Erythroblast (primary cell): ENCODE results near the gene CUX1.
"Not testable (repeated sequence)": the region's sequence is repeated elsewhere in the genome, so short reads cannot be mapped to it uniquely, and the experiment has no call there.

Experiments used
- DNase-seq, 2 experiments: peaks; one replicate each; lab custom pipeline; 2025; lab: John Stamatoyannopoulos, UW
- GATA1 ChIP-seq: IDR thresholded peaks from 2 replicates; pipeline ENCODE4 v1.6.1; 2011; ENCODE audit warnings: low read depth, mild to moderate bottlenecking, control low read depth, low read length, moderate library complexity
- POLR2A ChIP-seq: IDR thresholded peaks from 2 replicates; pipeline ENCODE4 v1.6.1; 2011; ENCODE audit warnings: mild to moderate bottlenecking, low read length

The CUX1 gene

DNA sequence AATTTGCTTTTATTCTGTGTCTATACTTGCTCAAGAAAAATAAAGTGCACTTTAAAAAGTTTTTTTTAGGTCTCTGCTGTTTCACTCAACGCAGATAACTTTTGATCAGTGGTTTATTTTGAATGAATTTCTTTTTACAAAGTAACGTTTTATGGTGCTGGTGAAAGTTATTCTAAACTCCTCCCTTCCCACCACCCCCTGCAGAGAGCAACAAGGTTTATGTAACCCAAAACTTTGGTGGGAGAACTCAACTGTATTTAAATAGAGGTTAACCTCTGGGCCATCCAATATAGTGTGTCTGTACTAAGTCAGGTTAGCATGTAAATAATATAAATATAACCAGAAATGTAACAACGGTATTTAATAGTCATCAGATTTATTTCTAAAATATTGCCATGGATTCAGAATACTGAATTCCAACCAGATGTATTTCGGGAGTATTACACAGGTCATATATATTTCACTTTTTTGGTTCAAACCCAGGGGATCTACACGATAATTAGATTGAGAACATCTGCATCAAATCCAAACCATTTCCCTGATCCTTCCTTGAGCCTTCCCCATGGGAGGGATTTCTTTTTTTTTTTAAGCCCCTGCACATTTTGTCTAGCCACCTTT is 3.9 kb upstream of the CUX1 start:
- no peak for DNase-seq
- no peak for TF ChIP-seq POLR2A
- no peak for TF ChIP-seq GATA1

GRCh38 chr7:101814081-101814990 is 3.1 kb upstream of the CUX1 start:
- peak; percentile 75 to 80 for DNase-seq
- TF ChIP-seq GATA1 (no peak), POLR2A (peak; percentile 4)

DNA sequence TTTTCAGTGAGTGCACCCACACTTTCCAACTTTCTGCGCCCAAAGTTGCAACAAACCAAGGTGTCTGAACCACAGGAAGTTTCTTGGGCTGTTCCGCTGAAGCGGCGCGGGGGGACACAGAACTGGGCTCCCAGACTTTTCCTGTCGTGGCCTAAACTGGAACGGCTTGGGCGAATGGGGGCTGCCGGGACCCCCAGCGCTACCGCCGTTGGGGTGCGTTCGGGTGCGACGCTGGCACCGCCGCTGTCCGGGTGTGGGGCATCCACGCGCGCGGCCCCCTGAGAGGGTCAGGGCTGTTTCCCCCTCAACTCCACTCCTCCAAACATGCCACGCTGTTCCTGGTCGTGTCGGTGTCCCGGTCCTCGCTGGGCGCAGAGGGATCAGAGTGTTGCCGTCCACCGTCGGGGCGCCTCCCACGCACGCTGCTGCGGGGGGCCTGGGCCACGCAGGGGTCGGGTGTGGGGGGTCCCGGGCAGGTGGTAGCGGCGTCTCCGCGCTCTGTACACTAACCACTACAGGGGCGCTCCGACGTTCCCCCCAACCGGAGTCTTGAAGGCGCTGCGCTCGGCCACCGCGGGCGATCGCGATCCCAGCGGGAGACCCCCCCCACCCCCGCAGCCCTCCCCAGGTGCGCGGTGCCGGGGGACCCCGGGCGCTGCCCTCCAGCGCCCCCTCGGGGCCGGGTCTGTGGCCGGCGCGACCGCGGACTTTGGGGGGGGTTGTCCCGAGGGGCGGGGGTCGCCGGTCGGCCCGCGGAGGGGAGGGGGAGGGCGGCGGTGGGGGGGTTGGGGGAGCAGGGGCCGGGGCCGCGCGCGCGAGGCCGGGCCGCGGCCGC is 2.2 kb upstream of the CUX1 start:
- TF ChIP-seq GATA1 = no peak
- TF ChIP-seq POLR2A = no peak
- DNase-seq = peak; percentile 80 to 87

- peak; percentile 85 to 92 for DNase-seq
Measured at GRCh38 chr7:101815826-101816594, 1.4 kb upstream of the CUX1 start.

DNA sequence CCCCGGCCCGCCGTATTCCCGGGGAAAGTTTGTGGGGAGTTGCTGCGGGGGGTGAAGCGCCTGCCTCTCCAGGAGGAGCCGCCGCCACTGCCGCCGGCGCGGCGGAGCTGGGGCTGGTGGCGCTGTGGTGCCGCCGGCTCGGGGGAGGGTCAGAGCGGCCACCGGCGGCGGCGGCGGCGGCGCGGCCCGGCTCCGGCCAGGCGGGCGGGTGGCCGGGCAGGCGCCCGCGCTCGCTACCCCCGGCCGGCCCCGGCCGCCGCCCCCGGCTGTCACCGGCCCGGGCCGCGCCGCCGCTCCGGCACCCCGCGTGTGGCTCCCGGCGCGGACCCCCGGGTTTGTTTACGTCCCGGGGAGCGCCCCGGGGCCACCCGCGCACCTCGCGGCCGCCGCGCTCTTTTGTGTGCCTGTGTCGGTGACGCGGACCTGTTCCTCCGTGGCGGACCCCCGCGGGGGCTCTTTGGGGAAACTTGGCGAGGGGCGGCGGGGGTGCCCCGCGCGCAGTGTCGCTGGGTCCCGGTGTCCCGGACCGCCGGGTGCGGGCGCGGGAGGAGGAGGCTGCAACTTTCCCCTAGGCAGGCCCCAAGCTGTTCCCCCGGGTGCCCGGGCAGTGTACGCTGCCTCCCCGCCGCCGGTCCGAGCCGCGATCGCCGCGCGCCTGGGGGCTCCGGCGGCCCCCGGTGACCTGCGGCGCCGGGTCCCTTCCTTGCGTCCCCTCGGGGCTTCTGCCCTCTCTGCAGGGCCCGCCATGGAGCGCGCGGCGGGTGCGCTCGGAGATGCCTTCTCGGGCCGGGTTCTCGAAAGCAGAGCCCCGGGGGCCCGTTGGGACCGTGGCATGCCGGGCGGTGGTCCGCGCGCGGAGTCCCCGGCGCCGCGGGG is 593 bp upstream of the CUX1 start:
- TF ChIP-seq POLR2A (no peak), GATA1 (no peak)
- DNase-seq = peak; percentile 49 to 76

More at GRCh38 chr7:101815826-101816594, 1.4 kb upstream of the CUX1 start:
- TF ChIP-seq POLR2A (no peak), GATA1 (no peak)

DNA sequence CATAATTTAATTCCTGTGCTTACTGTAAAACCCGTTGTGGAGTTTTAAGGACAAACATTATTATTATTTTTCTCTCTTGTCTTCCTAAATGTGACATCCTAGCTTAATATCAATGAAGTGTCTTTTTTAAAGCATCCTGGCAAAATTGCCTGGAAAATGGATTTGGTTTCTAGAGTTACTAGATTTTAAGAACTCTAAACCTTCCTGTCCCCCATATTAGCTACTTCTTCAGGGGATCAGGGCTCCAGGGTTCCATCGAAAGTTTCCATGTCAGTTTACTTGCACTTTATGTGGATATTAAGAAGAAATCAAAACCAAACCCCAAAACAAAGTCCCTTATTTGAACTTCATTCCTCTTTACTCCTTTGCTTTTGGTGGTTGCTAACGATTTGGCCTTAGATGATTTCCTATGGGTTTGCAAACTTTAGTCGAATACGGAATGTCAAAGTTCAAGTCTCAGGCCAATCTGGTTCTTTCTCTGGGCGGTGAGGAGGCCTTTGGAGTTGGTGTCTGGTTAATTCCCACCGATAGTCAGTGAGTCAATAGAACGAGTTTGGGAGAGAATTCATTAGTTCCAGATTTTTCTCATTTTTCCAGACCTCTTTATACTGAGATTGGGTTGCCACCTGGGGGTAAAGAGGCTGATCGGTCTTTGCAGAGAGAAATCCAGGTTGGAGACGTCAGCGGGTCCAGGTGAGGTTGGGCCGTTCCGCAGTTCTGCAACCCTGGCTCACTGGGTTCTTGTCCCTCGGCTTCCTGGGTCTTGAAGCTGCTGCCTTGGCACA is 1.1 kb downstream of the CUX1 start:
- DNase-seq = peak in 1 of 2 experiments; percentile 61
- TF ChIP-seq GATA1 (no peak), POLR2A (no peak)

GRCh38 chr7:101819183-101819582 is 1.8 kb downstream of the CUX1 start:
- TF ChIP-seq GATA1 (no peak), POLR2A (no peak)
- no peak for DNase-seq

DNA sequence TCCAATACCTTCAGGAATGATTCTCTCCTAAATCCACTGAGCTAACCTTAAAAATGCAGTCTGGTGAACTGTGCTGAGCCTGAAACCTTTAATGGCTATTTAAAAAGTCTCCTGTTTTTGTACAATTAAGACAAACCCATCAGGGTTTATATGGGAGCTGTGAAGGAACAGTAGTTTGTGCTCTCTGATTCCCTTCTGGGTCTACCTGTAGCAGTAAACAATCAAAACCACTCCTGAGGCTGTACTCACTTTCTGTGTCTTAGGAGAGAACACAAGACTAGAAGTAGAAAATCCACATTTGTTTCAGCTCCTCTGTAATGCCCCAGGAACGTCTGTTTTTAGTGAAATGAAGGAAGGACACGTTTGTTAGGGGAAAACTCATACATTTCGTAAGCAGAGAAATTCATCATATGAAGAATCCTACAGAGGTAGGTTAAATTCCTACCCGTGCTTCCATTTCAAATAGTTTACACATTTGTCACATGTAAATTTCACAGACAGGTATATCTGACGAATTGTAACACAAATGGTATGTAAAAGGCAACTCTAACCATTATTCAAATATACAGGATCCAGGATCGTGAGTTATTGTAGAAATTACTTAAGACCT is 2.6 kb downstream of the CUX1 start:
- DNase-seq = no peak
- TF ChIP-seq GATA1 (no peak), POLR2A (no peak)

DNA sequence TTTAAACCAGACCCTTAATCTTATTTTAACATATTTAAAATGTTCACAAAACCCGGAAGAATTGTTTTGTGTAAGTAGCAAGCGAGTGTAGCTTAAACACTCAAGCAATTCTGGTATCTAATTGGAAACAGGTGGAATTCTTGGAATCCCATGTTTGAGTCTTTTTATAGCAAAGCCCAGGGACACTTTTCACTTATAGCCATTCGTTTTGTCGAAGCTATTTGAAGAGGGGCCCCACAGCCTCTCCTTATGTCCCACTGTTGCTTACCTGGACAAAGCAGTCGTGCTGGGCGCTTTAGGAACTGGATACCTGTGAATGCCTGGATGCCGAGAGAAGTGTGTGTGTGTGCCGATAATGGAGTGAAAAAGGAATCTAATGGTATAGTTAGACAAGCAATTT is 3.3 kb downstream of the CUX1 start:
- DNase-seq = no peak
- TF ChIP-seq POLR2A (no peak), GATA1 (no peak)

GRCh38 chr7:101822632-101823031 is 5.2 kb downstream of the CUX1 start:
- DNase-seq = not testable (repeated sequence)

- no peak for DNase-seq
- TF ChIP-seq POLR2A (no peak), GATA1 (no peak)
Measured at GRCh38 chr7:101823096-101823495, 5.7 kb downstream of the CUX1 start.
